Fibroblast of lung (primary cell): Measurements from ENCODE around the gene ANKS3. TPM values are rescaled to one million over a fixed set of nuclear protein-coding genes. Genes with fewer than 3 reads are reported as not detected.

ENCODE experiments used
- DNase-seq, 2 donors: peaks; one replicate each; pipeline versions ENCODE4 v3.0.0 to v3.0.0-alpha.2; 2010; ENCODE audit warnings: low read depth in 2 of 2
- H2AFZ ChIP-seq: 2 replicates; pipeline ENCODE4 v1.5.1; 2012; ENCODE audit warnings: low read length, control low read depth, inconsistent platforms
- H3K27ac ChIP-seq: 2 replicates; pipeline ENCODE4 v1.5.1; 2011; ENCODE audit warnings: low read length, control low read depth; ENCODE audit not compliant: insufficient read depth
- H3K27me3 ChIP-seq: 2 replicates; pipeline ENCODE4 v1.5.1; 2011; ENCODE audit warnings: mild to moderate bottlenecking, low read length; ENCODE audit not compliant: control insufficient read depth, insufficient read depth
- H3K36me3 ChIP-seq: 2 replicates; pipeline ENCODE4 v1.5.1; 2011; ENCODE audit warnings: low read length; ENCODE audit not compliant: control insufficient read depth, insufficient read depth
- H3K4me1 ChIP-seq: 2 replicates; pipeline ENCODE4 v1.5.1; 2011; ENCODE audit warnings: low read length; ENCODE audit not compliant: control insufficient read depth, insufficient read depth; ENCODE audit errors: extremely low read depth
- H3K4me2 ChIP-seq: 2 replicates; pipeline ENCODE4 v1.5.1; 2011; ENCODE audit warnings: low read length, control low read depth; ENCODE audit not compliant: insufficient read depth; ENCODE audit errors: extremely low read depth
- H3K4me3 ChIP-seq, 4 experiments: fragments of 200-600 bp in 1 of 4; sonication (generic) in 1 of 4; replicated peaks in 1 of 4; 2 replicates each; pipeline ENCODE4 v1.5.1; 2011 to 2016; ENCODE audit warnings: low read length in 4 of 4, low read depth in 3 of 4, mild to moderate bottlenecking in 3 of 4, control low read depth in 2 of 4, inconsistent platforms in 1 of 4, mixed read lengths in 1 of 4; ENCODE audit not compliant: insufficient read depth in 1 of 4; ENCODE audit errors: control extremely low read depth in 1 of 4
- H3K79me2 ChIP-seq: 2 replicates; pipeline ENCODE4 v1.5.1; 2012; ENCODE audit warnings: mild to moderate bottlenecking, low read length, inconsistent platforms; ENCODE audit not compliant: control insufficient read depth, insufficient read depth
- H3K9ac ChIP-seq: 2 replicates; pipeline ENCODE4 v1.5.1; 2011; ENCODE audit warnings: mild to moderate bottlenecking, low read length, control low read depth; ENCODE audit not compliant: insufficient read depth
- H3K9me3 ChIP-seq: 2 replicates; pipeline ENCODE4 v1.5.1; 2012; ENCODE audit warnings: low read depth, low read length; ENCODE audit not compliant: control insufficient read depth, insufficient read depth
- H4K20me1 ChIP-seq: 2 replicates; pipeline ENCODE4 v1.5.1; 2011; ENCODE audit warnings: low read length; ENCODE audit not compliant: control insufficient read depth, insufficient read depth; ENCODE audit errors: extremely low read depth
- CTCF ChIP-seq, 2 donors: IDR thresholded peaks in 1 of 2; conservative IDR thresholded peaks in 1 of 2; 1 replicate in 1 of 2; 2 replicates in 1 of 2; pipeline ENCODE4 v1.5.1; 2011 to 2012; ENCODE audit warnings: low read length in 2 of 2, control low read depth in 1 of 2, inconsistent platforms in 1 of 2, low read depth in 1 of 2, mild to moderate bottlenecking in 1 of 2
- EZH2 ChIP-seq: IDR thresholded peaks from 2 replicates; pipeline ENCODE4 v1.5.1; 2012; ENCODE audit warnings: low read length, control low read depth, mild to moderate bottlenecking; ENCODE audit errors: missing control alignments
- polyA plus RNA-seq, 2 donors: library from polyadenylated mRNA; depleted of rRNA in 1 of 2; stranded (reverse) in 1 of 2; unstranded in 1 of 2; fragments of >200 nt; gene quantifications; 2 replicates each; pipeline ENCODE4 v1.2.1, GENCODE V29; 2011 to 2012; ENCODE audit warnings: missing spikeins in 1 of 2
- total RNA-seq: library from RNA; depleted of rRNA; stranded (reverse); fragments of >200 nt; gene quantifications from 2 replicates; pipeline ENCODE4 v1.2.1, GENCODE V29; 2014

ANKS3 gene
- total and polyA plus RNA-seq, 2 donors (not counting 1 experiment from before 2014, with no cell fraction given): 11.9 to 26.3 TPM

DNA sequence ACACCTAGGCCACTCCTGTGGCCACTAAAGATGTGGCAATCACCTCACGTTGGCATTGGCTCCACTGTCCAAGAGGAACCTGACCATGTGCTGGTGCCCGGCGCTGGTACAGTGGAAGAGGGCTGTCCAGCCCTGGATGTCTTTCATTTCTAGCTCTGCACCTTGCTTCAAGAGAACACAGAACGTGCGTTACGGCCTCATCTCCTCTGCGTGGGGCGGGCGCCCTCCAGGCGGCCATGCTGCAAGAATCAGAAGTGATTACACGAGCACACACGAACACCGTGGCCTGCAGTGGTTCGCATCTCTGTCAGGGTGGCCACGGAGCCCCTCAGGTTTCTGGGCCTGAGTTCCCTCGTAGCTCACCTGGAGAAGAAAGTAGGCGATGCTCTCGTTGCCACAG lies 7.5 kb downstream of the ANKS3 start:
- Histone ChIP-seq H3K27me3 (no peaks in the 10 kb centered on the region), H3K79me2 (no peaks in the 10 kb centered on the region), H4K20me1 (no peaks in the 10 kb centered on the region), H3K27ac (no peak overlapping the region), H3K36me3 (peaks cover 11% of the 10 kb centered on the region), H3K4me2 (no peak overlapping the region), H3K9me3 (no peaks in the 10 kb centered on the region), H2AFZ (no peak overlapping the region), H3K4me1 (no peaks in the 10 kb centered on the region), H3K4me3 (no peak overlapping the region), H3K9ac (no peak overlapping the region)
- no peak for DNase-seq
- no peak for TF ChIP-seq CTCF (conservative IDR thresholded peaks at IDR 0.05 in 1 of 2, IDR thresholded peaks at IDR 0.05 in 1 of 2; ENCODE audit: low read depth in 1 of 2, low read length in 2 of 2)
- no peak for TF ChIP-seq EZH2

DNA sequence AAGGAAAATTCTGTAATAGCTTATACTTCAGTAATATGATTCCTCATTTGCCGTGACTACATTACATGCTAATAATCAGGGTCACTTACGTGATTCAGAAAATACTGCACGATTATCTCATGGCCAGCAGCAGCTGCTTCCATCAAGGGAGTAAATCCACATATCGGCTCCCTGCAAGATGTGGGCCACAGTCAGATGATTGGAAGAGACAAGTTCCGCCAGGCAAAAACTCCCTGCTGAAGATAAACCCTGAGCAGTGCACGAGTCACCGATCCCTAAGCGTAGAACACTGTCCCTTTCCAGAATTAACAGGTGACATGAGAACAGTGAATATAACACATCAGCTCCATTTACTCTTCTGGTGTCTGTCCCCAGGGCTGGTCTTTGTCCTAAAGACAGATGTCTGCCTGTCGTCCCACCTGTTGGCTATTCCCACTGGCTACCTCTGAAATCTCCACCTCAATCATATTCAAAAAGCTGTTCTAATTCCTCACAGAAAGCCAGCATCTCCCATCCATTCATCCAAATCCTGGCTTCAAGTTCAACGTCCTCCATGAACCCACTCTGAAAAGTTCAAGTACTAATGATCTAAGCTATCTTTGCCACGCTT lies 9.3 kb downstream of the ANKS3 start:
- H2AFZ ChIP-seq: no peak overlapping the region

GRCh38 chr16:4723071-4723767 lies 10.9 kb downstream of the ANKS3 start:
- Histone ChIP-seq H3K4me2 (no peak overlapping the region), H3K4me3 (no peak overlapping the region), H2AFZ (no peak overlapping the region), H4K20me1 (no peaks in the 10 kb centered on the region), H3K9ac (no peak overlapping the region), H3K36me3 (peaks cover 6% of the 10 kb centered on the region), H3K79me2 (no peaks in the 10 kb centered on the region), H3K4me1 (no peaks in the 10 kb centered on the region), H3K9me3 (no peaks in the 10 kb centered on the region), H3K27me3 (no peaks in the 10 kb centered on the region), H3K27ac (no peak overlapping the region)
- TF ChIP-seq CTCF (conservative IDR thresholded peaks at IDR 0.05 in 1 of 2, IDR thresholded peaks at IDR 0.05 in 1 of 2; ENCODE audit: low read depth in 1 of 2, low read length in 2 of 2): no peak
- TF ChIP-seq EZH2: no peak
- peak in 1 of 2 donors; percentile 92 for DNase-seq

More for the DNA sequence above, 9.3 kb downstream of the ANKS3 start:
- DNase-seq: no peak
- no peak overlapping the region for H3K4me3 ChIP-seq
- no peak overlapping the region for H3K27ac ChIP-seq
- TF ChIP-seq CTCF (conservative IDR thresholded peaks at IDR 0.05 in 1 of 2, IDR thresholded peaks at IDR 0.05 in 1 of 2; ENCODE audit: low read depth in 1 of 2, low read length in 2 of 2): no peak
- no peak for TF ChIP-seq EZH2
- no peak overlapping the region for H3K4me2 ChIP-seq
- H3K9me3 ChIP-seq: no peaks in the 10 kb centered on the region
- no peaks in the 10 kb centered on the region for H3K4me1 ChIP-seq
- H3K27me3 ChIP-seq: no peaks in the 10 kb centered on the region
- H4K20me1 ChIP-seq: no peaks in the 10 kb centered on the region
- no peak overlapping the region for H3K9ac ChIP-seq
- no peaks in the 10 kb centered on the region for H3K79me2 ChIP-seq
- H3K36me3 ChIP-seq: peaks cover 8% of the 10 kb centered on the region
